NT2/D1 (cell line): Measurements from ENCODE around the gene RNASEH1.

Source experiments
- SUZ12 ChIP-seq: IDR thresholded peaks from 2 replicates; pipeline ENCODE4 v1.6.1; 2011; ENCODE audit not compliant: insufficient read length, insufficient read depth; ENCODE audit errors: extremely low read depth
- YY1 ChIP-seq: IDR thresholded peaks from 2 replicates; pipeline ENCODE4 v1.6.1; 2011; ENCODE audit not compliant: insufficient read length, insufficient read depth

DNA sequence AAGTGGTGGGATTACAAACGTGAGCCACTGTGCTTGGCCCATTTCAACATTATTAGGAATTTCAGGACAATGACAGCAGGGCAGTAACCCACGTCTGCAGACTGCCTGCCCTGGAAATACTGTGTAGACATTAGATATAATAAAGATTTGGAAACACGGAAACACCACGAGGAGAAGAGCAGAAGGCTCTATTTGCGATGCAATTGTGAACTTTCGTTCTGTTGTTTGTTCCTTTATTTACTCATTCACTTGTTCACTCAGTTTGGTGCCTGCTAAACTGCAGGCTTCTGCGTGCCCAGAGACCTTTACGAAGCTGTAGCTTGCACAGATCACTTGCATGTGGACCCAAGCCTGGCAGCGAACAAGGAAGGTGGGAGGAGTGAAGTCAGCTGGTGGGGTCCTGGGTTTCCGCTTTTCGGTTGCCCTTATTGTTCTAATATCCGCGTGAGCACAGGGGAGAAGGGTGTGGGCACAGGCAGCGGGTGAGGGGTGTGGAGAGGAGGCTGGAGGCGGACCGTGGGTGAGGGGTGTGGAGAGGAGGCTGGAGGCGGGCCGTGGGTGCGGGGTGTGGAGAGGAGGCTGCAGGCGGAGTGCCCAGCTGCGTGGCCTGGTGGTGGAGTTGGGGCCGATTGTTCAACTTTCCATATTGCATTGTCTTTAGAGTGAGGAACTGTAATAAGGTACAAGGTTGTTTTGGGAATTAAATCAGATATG is 40.2 kb upstream of the RNASEH1 start:
- no peak for TF ChIP-seq YY1
- TF ChIP-seq SUZ12, result no peak
